IPS-18c (cell line): ENCODE measurements around the gene PRM3.

Experiments used
- H3K4me3 ChIP-seq: 2 replicates; pipeline ENCODE4 v1.7.0; 2013; ENCODE audit warnings: low read depth, mild to moderate bottlenecking, low read length, moderate library complexity; ENCODE audit not compliant: insufficient read depth
- H3K9me3 ChIP-seq: one replicate; pipeline ENCODE4 v1.6.1; 2013; ENCODE audit warnings: mild to moderate bottlenecking, low read length, moderate library complexity; ENCODE audit not compliant: control insufficient read depth, insufficient read depth

The PRM3 gene

DNA sequence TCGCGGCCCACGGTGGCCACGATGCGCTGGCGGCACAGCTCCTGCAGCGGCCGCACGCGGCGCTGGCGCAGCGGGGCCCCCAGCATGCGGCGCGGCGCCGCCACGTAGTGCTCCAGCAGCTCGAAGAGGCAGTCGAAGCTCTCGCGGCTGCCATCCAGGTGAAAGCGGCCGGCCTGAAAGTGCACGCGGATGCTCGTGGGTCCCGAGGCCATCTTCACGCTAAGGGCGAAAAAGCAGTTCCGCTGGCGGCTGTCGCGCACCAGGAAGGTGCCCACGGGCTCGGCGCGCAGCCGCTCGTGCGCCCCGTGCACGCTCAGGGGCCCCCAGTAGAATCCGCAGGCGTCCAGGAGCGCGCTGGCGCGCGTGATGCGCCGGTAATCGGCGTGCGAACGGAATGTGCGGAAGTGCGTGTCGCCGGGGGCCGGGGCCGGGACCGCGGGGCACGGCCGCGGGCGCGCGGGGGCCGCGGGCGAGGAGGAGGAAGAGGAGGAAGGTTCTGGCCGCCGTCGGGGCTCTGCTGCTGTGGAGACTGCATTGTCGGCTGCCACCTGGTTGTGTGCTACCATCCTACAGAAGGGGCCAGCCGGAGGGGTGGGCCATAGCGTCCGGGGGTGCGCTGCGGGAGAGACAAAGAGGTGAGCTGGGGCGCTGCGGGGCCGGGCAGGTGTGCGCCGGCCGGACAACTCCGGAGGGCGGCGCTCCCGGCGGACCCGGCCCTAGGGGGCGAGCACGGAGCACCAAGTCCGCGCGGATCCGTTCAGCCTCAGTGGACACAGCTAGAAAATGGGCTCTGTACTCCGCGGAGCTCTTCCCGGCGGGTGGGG, 18.3 kb downstream of the PRM3 start:
- H3K9me3 ChIP-seq: no peaks in the 10 kb centered on the region
- H3K4me3 ChIP-seq: peak overlapping the region; percentile 69

DNA sequence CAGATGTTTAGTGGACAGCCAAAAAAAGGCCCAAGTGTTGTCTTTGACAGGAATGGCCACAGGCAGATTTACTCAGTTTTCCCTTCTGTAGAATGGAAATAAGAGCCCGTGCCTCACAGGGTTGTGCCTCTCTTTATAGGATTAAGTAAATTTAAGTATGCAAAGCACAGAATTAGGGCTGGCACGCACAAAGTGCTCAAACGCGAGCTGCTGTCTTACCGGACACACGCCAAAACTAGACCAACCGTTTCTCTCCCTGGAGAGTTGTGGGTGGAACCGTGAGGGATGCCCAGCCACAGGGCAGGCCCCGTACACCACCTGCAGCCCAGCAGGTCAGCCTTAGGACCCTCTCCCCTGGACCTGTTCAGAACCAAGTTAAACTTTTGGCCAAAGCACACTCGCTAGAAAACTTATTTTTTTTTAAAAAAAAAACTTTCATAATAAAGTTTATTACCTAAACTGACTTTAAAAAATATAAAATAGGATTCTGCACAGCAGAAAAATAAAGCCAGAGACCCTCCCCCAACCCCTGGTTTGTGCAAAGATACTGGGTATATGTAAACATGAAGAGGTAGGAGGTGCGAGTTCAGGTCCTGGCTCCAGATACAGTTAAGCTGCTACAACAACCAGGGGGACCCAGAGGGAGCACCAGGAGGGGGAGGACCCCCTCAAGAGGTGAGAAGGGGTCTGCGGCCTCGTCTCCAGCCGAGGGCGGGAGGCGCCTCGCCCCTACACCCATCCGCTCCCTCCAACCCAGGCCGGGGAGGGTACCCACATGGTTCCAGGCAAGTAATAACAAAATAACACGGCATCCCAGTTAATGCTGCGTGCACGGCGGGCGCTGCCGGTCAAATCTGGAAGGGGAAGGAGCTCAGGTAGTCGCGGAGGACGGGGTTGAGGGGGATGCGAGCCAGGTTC, 19.2 kb downstream of the PRM3 start:
- Histone ChIP-seq H3K9me3 (no peaks in the 10 kb centered on the region), H3K4me3 (peak overlapping the region; percentile 69)

DNA sequence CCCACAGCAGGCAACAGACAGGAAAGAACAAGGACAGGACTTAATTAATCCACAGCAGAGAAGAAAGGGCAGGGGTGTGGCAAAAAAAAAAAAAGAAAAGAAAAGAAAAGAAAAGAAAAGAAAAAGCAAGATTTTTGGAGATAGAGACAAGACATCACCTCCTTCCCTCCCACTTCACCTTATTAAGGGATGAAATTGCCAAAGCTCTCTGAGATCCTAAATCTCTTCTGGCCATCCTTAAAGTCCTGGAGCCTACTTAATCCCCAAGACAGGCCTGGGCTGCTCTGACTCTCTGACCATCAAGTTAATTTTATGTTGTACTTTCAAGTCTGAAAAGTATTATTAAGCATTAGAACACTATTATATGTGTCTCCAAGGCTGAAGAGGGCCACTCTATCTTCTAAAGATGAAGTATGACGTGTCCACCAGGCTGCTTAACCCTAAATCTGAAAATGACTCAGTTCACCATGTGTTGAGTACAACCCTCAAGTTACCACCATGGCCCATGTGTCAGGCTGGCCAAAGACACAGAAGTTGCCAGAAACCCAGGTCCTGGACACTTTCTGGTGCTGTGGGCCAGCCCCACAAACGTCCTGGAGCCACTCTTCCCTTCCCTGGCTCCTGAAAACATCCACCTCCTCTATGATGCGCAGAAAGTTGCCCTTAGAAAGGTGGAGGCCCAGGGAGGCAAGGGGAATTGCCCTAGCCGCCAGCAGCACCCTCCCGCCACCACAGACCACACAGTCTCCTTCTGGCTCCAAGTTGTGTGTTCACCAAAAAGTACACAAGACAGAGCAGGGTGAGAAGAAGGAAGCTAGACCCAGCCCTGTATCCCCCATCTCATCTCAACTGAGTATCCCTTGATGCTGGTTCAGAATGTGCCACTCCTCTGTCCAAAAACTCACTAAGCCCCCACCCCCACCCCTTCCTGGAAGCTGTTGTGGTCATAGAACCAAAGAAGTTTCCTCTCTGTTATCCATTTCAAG, 20.1 kb downstream of the PRM3 start:
- Histone ChIP-seq H3K9me3 (no peaks in the 10 kb centered on the region), H3K4me3 (peak overlapping the region; percentile 20; the same call in 1 of the 2 replicates)

DNA sequence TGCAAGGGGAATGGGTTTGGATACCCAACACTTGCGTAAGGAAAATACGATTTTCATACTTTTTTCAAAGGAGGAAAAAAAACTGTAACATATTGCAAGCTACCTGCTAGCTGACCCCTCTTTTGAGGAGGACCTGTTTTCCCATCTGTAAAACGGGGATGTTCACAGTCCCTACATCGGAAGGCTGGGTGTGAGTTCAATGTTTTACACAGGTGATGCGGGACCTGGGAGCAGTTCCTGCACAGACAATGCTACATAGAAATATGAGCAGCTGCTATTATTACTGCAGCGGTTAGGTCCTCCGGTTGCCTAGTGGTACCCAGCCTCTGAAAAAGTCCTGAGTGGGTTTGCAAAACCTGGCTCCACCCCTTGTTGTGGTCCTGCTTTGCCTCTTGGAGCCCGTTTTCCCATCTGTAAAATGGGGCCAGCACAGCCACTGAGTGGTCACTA, 20.9 kb downstream of the PRM3 start:
- Histone ChIP-seq H3K4me3 (no peak overlapping the region; the same call in 1 of the 2 replicates), H3K9me3 (no peaks in the 10 kb centered on the region)

DNA sequence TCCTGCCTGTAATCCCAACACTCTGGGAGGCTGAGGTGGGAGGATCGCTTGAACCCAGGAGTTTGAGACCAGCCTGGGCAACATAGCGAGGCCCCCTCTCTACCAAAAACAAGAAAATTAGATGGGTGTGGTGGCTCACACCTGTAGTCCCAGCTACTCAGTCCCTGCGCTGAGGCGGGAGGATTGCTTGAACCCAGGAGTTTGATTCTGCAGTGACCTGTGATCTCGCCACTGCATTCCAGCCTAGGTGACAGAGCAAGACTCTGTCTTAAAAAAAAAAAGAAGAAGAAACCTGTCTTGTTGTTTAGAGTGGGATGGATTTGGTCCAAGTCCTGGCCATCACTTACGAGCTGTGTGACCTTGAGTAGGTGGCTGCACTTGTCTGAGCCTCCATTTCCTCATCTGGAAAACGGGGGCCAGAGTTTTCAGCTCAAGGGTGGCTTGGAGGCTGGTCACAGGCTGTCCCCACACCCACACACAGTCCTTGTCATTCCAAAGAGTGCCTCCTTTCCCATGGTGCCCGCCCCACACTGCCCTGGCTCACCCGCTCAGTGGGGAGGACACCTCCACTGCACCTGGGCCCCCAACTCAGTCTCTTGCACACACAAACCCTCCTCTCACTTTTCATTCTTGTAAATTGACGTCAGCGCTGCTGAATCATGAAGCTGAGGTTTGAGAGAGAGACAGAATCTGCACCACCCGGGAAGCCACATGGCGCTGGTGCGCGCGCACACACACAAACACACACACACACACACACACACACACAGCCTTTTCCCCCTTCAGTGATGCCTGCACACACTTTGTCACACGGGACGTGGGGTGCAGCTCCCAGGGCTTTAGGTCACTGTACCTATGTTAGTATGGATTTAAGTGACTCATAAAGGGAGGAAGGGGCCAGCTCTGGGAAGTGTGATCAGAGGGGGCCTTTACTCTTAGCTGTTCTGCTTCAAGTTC, 21.6 kb downstream of the PRM3 start:
- no peaks in the 10 kb centered on the region for H3K9me3 ChIP-seq
- no peak overlapping the region for H3K4me3 ChIP-seq

DNA sequence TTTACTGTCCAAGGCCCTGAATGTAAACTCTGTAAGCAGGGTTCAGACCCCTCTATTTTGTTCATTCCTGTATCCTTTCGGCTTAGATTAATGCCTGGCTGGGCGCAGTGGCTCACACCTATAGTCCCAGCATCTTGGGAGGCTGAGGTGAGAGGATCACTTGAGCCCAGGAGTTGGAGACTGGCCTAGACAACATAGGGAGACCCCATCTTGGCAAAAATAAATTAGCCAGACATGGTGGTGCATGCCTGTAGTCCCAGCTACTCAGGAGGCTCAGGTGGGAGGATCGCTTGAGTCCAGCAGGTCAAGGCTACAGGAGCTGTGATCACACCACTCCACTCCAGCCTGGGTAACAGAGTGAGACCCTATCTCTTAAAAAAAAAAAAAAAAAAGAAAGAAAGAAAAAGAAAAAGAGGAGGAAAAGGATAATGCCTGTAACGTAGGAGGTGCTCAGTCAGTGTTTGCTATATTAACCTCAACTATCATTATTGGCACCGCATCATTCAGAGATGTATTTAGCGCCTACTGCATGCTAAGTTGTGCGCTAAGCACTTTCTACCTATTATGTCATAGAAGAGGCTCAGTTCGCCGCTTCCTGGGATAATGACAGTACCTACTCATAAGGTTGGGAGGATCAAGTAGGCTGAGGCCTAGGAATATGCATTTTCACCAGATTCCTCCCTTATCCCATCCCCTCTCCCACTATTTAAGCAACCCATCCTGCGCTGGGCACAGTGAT, 22.5 kb downstream of the PRM3 start:
- Histone ChIP-seq H3K9me3 (no peaks in the 10 kb centered on the region), H3K4me3 (no peak overlapping the region)

DNA sequence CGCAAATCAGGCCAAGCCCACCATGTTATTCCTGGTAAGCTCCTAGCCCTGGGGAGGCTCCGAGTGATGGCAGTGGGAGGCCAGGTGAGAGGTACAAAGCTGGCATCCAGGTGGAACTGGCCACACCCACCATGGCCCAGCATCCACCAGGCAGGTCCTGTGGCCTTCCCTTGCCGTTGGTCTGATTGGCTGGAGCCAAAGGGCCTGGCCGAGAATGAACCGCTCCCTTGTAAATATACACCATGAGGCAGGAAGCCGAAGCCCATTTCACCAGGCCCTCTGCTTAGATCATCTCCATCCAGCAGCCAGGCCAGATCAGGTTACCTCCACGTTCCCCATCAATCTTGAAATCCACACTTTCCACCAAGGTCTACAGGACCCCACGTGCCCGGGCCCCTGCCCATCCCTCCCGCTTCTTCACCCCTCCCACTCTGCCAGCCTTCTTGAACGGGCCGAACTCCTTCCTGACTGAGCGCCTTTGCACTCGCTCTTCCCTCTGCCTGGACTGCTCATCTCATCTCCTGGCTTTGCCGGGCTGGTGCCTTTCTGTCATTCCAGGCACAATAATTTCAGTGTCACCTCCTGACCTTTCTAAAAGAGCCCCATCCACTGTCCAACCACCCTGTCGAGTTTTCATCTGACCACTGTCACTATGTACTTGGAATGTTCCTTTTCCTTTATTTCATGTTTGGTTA, 23.2 kb downstream of the PRM3 start:
- H3K4me3 ChIP-seq: no peak overlapping the region
- H3K9me3 ChIP-seq: no peaks in the 10 kb centered on the region

DNA sequence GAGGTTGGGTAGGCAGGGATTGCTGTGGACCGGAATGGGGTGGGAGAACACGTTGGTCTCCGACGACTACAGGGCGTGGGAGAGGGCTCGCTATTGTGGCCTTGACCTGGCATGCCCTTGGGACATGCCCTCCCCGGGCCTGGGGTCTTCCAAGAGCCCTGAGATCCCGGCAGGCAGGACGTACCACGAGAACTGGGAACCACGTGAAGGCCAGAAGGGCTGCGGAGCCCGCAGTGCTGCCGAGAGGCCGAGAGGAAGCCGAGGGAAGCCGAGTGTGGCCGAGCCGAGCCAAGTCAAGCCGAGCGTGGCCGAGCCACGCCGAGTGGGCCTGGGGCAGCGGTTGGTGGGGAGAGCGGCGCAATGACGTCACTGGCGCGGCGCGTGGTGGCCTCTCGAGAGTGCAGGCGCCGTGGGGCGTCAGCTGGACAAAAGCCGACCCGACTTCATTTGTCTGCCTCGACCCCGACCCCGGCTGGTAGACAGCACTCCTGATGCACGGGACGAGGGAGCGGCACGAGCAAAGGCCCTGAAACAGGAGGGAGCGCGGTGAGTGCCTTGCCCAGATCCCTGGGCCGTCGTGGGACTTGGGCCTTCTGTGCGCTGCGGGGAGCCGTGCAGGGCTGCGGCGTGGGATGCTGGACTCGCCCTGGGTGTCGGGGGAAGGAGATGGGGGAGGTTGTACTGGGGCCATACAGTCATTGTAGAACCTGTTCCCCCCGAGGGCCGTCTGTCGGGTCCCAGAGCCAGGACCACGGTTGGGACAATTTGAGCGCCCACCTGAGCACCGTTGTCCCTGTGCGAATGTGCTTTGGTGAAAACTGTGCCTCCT, 24.0 kb downstream of the PRM3 start:
- H3K4me3 ChIP-seq: no peak overlapping the region
- no peaks in the 10 kb centered on the region for H3K9me3 ChIP-seq

DNA sequence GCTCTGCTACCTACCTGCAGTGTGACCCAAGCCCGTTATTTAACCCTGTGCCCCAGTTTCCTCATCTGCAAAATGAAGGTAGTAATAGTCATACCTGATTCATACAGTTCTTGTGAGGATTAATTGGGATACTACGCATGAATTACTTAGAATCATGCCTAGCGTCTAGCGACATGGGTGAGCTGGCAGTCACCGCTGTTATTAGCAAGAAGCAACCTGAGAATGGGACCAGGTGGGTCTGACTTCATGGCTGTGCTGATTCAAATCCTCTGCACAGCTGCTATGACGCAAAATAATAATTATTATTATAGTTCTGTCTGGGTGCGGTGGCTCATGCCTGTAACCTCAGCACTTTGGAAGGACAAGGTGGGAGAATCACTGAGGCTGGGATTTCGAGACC, 25.3 kb downstream of the PRM3 start:
- no peaks in the 10 kb centered on the region for H3K9me3 ChIP-seq
- no peak overlapping the region for H3K4me3 ChIP-seq

DNA sequence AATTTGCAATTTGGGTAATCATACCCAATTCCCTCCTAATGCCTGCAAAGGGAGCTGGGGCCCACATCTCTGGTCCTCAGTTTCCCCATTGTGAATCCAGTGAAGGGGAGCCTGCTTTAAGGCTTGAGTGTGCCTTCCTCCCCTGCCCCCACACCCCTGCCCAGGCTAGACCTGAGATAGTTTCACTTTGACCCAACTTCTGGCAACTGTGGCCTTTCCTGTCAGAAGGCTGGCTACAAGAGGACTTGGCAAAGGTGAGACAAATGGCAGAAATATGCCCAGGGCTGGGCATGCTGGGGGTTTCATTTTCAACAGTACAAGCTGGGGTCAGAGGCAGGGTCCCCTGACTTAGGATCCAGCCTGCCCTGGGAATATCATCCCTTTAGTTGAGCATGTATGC, 27.4 kb downstream of the PRM3 start:
- Histone ChIP-seq H3K9me3 (no peaks in the 10 kb centered on the region), H3K4me3 (no peak overlapping the region)

DNA sequence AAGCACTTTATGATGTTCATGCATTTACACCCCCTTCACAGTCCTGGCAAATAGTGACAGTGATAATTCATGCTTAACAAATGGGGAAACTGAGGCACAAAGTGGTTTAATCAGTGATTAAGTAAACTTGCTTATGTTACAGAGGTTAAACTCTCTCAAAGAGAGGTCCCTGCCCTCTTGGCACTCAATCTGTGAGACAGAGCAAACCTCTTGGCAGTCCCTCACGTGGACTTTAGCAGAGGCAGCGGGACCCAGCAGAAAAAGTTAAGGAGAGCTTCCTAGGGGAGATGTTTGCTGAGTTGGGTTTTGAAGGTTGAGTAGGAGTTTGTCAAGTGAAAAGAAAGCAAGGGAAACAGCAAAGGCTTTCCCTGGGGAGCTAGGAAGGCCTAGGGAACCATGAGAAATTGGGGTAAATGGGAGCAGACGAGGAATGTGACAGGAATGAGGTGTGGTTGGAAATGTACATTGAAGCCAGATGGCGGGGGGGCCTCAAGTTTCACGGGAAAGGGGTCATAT, 28.1 kb downstream of the PRM3 start:
- Histone ChIP-seq H3K4me3 (no peak overlapping the region), H3K9me3 (no peaks in the 10 kb centered on the region)

DNA sequence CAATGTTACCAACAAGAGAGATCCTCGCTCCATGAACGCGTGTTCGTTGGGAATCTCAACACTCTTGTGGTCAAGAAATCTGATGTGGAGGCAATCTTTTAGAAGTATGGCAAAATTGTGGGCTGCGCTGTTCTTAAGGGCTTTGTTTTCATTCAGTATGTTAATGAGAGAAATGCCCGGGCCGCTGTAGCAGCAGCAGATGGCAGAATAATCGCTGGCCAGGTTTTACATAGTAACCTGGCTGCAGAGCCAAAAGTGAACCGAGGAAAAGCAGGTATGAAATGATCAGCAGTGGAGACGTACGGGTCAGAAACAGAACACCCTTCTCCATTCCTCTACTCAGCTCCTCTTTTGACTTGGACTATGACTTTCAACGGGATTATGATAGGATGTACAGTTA, 30.8 kb downstream of the PRM3 start:
- no peak overlapping the region for H3K4me3 ChIP-seq
- H3K9me3 ChIP-seq: no peaks in the 10 kb centered on the region

DNA sequence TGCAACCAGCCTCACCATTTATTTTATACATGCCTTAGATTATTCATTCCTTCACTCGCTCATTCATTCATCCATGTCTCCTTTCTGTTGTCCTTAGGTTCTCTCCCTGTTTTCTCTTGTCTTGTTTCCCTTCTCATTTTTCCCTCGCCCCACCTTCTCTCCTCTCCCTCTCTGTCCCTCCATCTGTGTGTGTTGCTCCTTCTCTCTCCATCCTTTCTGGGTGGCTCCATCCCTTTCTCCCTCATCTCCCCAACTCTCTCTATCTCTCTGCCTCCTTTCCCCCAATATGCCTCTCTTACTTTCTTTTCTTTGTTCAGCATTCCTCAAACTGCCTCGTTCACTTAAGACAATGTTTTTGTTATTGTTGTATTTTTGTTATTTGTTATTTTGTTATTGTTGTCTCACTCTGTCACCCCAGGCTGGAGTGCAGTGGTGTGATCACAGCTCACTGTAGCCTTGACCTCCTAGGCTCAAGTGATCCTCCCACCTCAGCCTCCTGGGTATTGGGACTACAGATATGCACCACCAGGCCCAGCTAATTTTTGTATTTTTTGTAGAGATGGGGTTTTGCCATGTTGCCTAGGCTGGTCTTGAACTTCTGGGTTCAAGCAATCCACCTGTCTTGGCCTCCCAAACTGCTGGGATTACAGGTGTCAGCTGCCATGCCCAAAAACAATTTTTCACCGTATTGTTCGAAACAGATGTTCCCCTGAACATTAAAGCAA, 31.8 kb downstream of the PRM3 start:
- H3K4me3 ChIP-seq: no peak overlapping the region
- H3K9me3 ChIP-seq: no peaks in the 10 kb centered on the region
